Gastrocnemius medialis (tissue), 4 donors: ENCODE data around the gene ZFHX3. TPM values are rescaled to one million over a fixed set of nuclear protein-coding genes. Genes with fewer than 3 reads are reported as not detected.

Experiments
- ATAC-seq, 2 donors: fragments of 150-250 bp; one replicate each; pipeline ENCODE4 v1.9.1; 2016
- DNase-seq, 2 donors: peaks; one replicate each; pipeline ENCODE4 v3.0.0-alpha.2; 2019
- H3K27ac ChIP-seq, 4 donors: fragments of 200-600 bp; sonication (generic); 1 replicate in 1 of 4; 2 replicates in 3 of 4; pipeline ENCODE4 v1.5.1; 2016 to 2018; ENCODE audit warnings: mild to moderate bottlenecking in 2 of 4, moderate library complexity in 1 of 4
- H3K27me3 ChIP-seq, 3 donors: fragments of 200-600 bp; sonication (generic) in 2 of 3; 1 replicate in 1 of 3; 2 replicates in 2 of 3; pipeline versions ENCODE4 v1.5.1 to v1.6.0; 2016 to 2019; ENCODE audit warnings: mild to moderate bottlenecking in 1 of 3, moderate library complexity in 1 of 3
- H3K36me3 ChIP-seq, 2 donors: fragments of 200-600 bp; sonication (generic) in 1 of 2; one replicate each; pipeline ENCODE4 v1.5.1; 2017 to 2018
- H3K4me1 ChIP-seq, 2 donors: fragments of 200-600 bp; sonication (generic) in 1 of 2; one replicate each; pipeline ENCODE4 v1.5.1; 2016 to 2017; ENCODE audit warnings: mild to moderate bottlenecking in 2 of 2
- H3K4me3 ChIP-seq, 4 donors: fragments of 200-600 bp; sonication (generic) in 3 of 4; 1 replicate in 1 of 4; 2 replicates in 3 of 4; pipeline ENCODE4 v1.5.1; 2016 to 2019; ENCODE audit warnings: mild to moderate bottlenecking in 2 of 4
- H3K9me3 ChIP-seq, 3 donors: fragments of 200-600 bp; sonication (generic) in 2 of 3; 1 replicate in 1 of 3; 2 replicates in 2 of 3; pipeline ENCODE4 v1.5.1; 2016 to 2019
- POLR2A ChIP-seq, 2 donors: fragments of 450-650 bp; IDR thresholded peaks; one replicate each; pipeline ENCODE4 v1.6.1; 2017; ENCODE audit warnings: antibody characterized with exemption in 2 of 2, mild to moderate bottlenecking in 2 of 2, moderate library complexity in 2 of 2
- in situ Hi-C, 4 donors: fragments of 200-750 bp; cut with MboI; loops; one replicate each; pipeline versions ENCODE4 v1.15.0 to v1.8.0; 2017; ENCODE audit warnings: low sequenced_read_pairs in 4 of 4
- intact Hi-C: fragments of 100-400 bp; cut with DNase I; formaldehyde crosslinking; loops from one replicate; pipeline ENCODE4 v1.15.1; 2023; ENCODE audit warnings: low total_unique reads
- total RNA-seq, 4 donors: library from RNA; depleted of rRNA; stranded (reverse); fragments of >200 nt; gene quantifications; one replicate each; pipeline versions ENCODE4 v1.1.0 to v1.2.3, GENCODE V29; 2016
- TF ChIP-seq, protein P1 (sequence below), 5 experiments: fragments of 450-650 bp in 3 of 5; fragments of 200-600 bp in 2 of 5; sonication (generic) in 2 of 5; IDR thresholded peaks in 4 of 5; conservative IDR thresholded peaks in 1 of 5; 1 replicate in 4 of 5; 2 replicates in 1 of 5; pipeline ENCODE4 v1.5.1; 2016 to 2019; ENCODE audit warnings: antibody characterized with exemption in 5 of 5, mild to moderate bottlenecking in 3 of 5, moderate library complexity in 3 of 5

ZFHX3 gene
- total RNA-seq, 4 donors from 2014 or later = 14.0 to 28.5 (median 27.3) TPM

DNA sequence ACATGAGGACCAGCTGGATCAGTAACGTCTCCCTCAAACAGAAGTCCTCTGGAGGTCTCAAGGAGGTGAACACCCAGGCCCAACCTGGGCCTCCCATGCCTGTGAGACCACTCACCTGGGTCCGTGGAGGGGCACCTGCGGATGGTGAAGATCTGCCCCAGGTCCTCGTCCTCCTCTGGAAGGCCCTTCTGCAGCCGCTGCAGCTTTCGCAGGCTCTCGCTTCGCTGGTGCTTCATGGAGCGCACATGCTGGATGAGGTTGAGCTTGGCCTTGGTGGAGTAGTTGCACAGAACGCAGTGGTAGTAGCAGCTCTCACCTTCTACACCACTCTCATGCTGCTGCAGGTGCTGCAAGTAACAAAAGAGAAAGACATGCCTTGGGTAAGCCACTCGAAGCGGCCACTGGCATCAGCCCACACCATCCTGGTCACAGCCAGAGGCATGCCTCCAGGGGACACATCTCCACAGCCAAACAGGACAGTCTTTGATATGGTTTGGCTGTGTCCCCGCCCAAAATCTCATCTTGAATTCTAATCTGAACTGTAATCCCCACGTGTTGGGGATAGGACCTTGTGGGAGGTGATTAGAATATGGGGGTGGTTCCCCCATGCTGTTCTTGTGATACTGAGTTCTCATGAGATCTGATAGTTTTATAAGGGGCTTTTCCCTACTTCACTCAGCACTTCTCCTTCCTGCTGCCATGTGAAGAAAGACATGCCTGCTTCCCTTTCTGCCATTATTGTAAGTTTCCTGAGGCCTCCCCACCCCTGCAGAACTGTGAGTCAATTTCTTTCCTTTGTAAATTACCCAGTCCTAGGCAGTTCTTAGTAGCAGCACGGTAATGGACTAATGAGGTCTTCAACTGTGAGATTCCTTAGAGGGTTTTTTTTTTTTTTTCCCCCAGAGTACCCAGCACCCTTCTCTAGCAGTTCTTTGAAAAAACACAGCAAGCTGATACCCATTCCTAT is 158.0 kb downstream of the ZFHX3 start:
- Histone ChIP-seq H3K36me3 (peaks cover 0 to 37% of the 10 kb centered on the region in 2 donors), H3K4me1 (peaks cover 38 to 40% of the 10 kb centered on the region in 2 donors), H3K27ac (peak overlapping the region; percentile 63 to 76 (median 68)), H3K9me3 (no peaks in the 10 kb centered on the region), H3K4me3 (no peak overlapping the region), H3K27me3 (no peaks in the 10 kb centered on the region)
- in situ Hi-C loops (no loop called here), intact Hi-C loops (loop anchor here (5.0 kb wide), 2 partner anchors 38 to 53 kb away; no protein-coding TSS in a partner anchor)
- TF ChIP-seq POLR2A (IDR thresholded peaks at IDR 0.05) = no peak
- TF ChIP-seq, protein P1, sequence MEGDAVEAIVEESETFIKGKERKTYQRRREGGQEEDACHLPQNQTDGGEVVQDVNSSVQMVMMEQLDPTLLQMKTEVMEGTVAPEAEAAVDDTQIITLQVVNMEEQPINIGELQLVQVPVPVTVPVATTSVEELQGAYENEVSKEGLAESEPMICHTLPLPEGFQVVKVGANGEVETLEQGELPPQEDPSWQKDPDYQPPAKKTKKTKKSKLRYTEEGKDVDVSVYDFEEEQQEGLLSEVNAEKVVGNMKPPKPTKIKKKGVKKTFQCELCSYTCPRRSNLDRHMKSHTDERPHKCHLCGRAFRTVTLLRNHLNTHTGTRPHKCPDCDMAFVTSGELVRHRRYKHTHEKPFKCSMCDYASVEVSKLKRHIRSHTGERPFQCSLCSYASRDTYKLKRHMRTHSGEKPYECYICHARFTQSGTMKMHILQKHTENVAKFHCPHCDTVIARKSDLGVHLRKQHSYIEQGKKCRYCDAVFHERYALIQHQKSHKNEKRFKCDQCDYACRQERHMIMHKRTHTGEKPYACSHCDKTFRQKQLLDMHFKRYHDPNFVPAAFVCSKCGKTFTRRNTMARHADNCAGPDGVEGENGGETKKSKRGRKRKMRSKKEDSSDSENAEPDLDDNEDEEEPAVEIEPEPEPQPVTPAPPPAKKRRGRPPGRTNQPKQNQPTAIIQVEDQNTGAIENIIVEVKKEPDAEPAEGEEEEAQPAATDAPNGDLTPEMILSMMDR (IDR thresholded peaks at IDR 0.05 in 4 of 5, conservative IDR thresholded peaks at IDR 0.05 in 1 of 5) = no peak
- DNase-seq = no peak
- ATAC-seq = no peak

- ATAC-seq = no peak
- no peak overlapping the region for H3K27ac ChIP-seq
- H3K4me1 ChIP-seq = peaks cover 16 to 19% of the 10 kb centered on the region in 2 donors
- intact Hi-C loops = no loop called here
- peaks cover 0 to 37% of the 10 kb centered on the region in 2 donors for H3K36me3 ChIP-seq
- H3K27me3 ChIP-seq = no peaks in the 10 kb centered on the region
- H3K4me3 ChIP-seq = no peak overlapping the region
- H3K9me3 ChIP-seq = no peaks in the 10 kb centered on the region
- DNase-seq = no peak
- TF ChIP-seq, protein P1 (IDR thresholded peaks at IDR 0.05 in 4 of 5, conservative IDR thresholded peaks at IDR 0.05 in 1 of 5) = no peak
- no peak for TF ChIP-seq POLR2A (IDR thresholded peaks at IDR 0.05)
- in situ Hi-C loops = no loop called here
Observed at GRCh38 chr16:72887537-72887936, 160.4 kb downstream of the ZFHX3 start.

GRCh38 chr16:72886346-72886974 is 161.5 kb downstream of the ZFHX3 start:
- TF ChIP-seq POLR2A (IDR thresholded peaks at IDR 0.05) = no peak
- TF ChIP-seq, protein P1 (IDR thresholded peaks at IDR 0.05 in 4 of 5, conservative IDR thresholded peaks at IDR 0.05 in 1 of 5) = no peak
- Histone ChIP-seq H3K36me3 (peaks cover 0 to 37% of the 10 kb centered on the region in 2 donors), H3K4me3 (no peak overlapping the region), H3K27me3 (no peaks in the 10 kb centered on the region), H3K9me3 (no peaks in the 10 kb centered on the region), H3K4me1 (peaks cover 10 to 12% of the 10 kb centered on the region in 2 donors), H3K27ac (no peak overlapping the region)
- ATAC-seq (no peak), DNase-seq (no peak)
- intact Hi-C loops (no loop called here), in situ Hi-C loops (no loop called here)

GRCh38 chr16:72884573-72884972 is 163.4 kb downstream of the ZFHX3 start:
- ATAC-seq (no peak), DNase-seq (no peak)
- H3K36me3 ChIP-seq = peaks cover 0 to 34% of the 10 kb centered on the region in 2 donors
- H3K27ac ChIP-seq = no peak overlapping the region
- TF ChIP-seq POLR2A (IDR thresholded peaks at IDR 0.05) = no peak
- TF ChIP-seq, protein P1 (IDR thresholded peaks at IDR 0.05 in 4 of 5, conservative IDR thresholded peaks at IDR 0.05 in 1 of 5) = no peak
- H3K9me3 ChIP-seq = no peaks in the 10 kb centered on the region
- H3K4me1 ChIP-seq = peaks cover 6 to 13% of the 10 kb centered on the region in 2 donors
- no peak overlapping the region for H3K4me3 ChIP-seq
- intact Hi-C loops (no loop called here), in situ Hi-C loops (no loop called here)
- H3K27me3 ChIP-seq = no peaks in the 10 kb centered on the region
